GM21447 (cell line): ENCODE measurements around the gene RBM47.

Experiments
- ATAC-seq: cut with Tn5 transposase; IDR thresholded peaks from one replicate; pipeline ENCODE4 v1.9.1; 2021; ENCODE audit not compliant: unreplicated experiment

RBM47 gene

GRCh38 chr4:40502934-40503333 lies 126.7 kb downstream of the RBM47 start:
- peak; percentile 72 for ATAC-seq

GRCh38 chr4:40502220-40502619 lies 127.4 kb downstream of the RBM47 start:
- ATAC-seq = no peak

- ATAC-seq = no peak
These were observed 128.9 kb downstream of the RBM47 start for GRCh38 chr4:40500781-40501180.

- ATAC-seq = no peak
These were observed 136.5 kb downstream of the RBM47 start for GRCh38 chr4:40493160-40493559.

GRCh38 chr4:40492691-40493090 lies 137.0 kb downstream of the RBM47 start:
- no peak for ATAC-seq

GRCh38 chr4:40490481-40490880 lies 139.2 kb downstream of the RBM47 start:
- no peak for ATAC-seq

GRCh38 chr4:40489961-40490360 lies 139.7 kb downstream of the RBM47 start:
- no peak for ATAC-seq

- no peak for ATAC-seq
These were observed 143.1 kb downstream of the RBM47 start for GRCh38 chr4:40486534-40486933.

- ATAC-seq = no peak
These were observed 145.1 kb downstream of the RBM47 start for GRCh38 chr4:40484346-40485090.

- ATAC-seq = no peak
These were observed 146.5 kb downstream of the RBM47 start for GRCh38 chr4:40482985-40483647.

- no peak for ATAC-seq
These were observed 147.7 kb downstream of the RBM47 start for GRCh38 chr4:40481977-40482376.

GRCh38 chr4:40480291-40480690 lies 149.4 kb downstream of the RBM47 start:
- ATAC-seq = no peak

- ATAC-seq = no peak
These were observed 150.3 kb downstream of the RBM47 start for GRCh38 chr4:40479378-40479777.

- ATAC-seq = no peak
These were observed 154.1 kb downstream of the RBM47 start for GRCh38 chr4:40475609-40476008.

GRCh38 chr4:40473578-40474388 lies 155.9 kb downstream of the RBM47 start:
- peak; percentile 72 for ATAC-seq

GRCh38 chr4:40471923-40472322 lies 157.7 kb downstream of the RBM47 start:
- no peak for ATAC-seq

- ATAC-seq = no peak
These were observed 162.9 kb downstream of the RBM47 start for GRCh38 chr4:40466789-40467188.

GRCh38 chr4:40462326-40462725 lies 167.3 kb downstream of the RBM47 start:
- peak; percentile 78 for ATAC-seq

GRCh38 chr4:40461879-40462278 lies 167.8 kb downstream of the RBM47 start:
- no peak for ATAC-seq

GRCh38 chr4:40461062-40461461 lies 168.6 kb downstream of the RBM47 start:
- ATAC-seq = no peak

- no peak for ATAC-seq
These were observed 171.0 kb downstream of the RBM47 start for GRCh38 chr4:40458683-40459082.

- ATAC-seq = no peak
These were observed 171.6 kb downstream of the RBM47 start for GRCh38 chr4:40458109-40458508.
